Gastrocnemius medialis (tissue), 4 donors: ENCODE measurements around the gene RAB23.

Experiments
- POLR2A ChIP-seq, 2 donors: fragments of 450-650 bp; IDR thresholded peaks; one replicate each; pipeline ENCODE4 v1.6.1; 2017; ENCODE audit warnings: antibody characterized with exemption in 2 of 2, mild to moderate bottlenecking in 2 of 2, moderate library complexity in 2 of 2
- TF ChIP-seq, protein P1 (sequence below), 5 experiments: fragments of 450-650 bp in 3 of 5; fragments of 200-600 bp in 2 of 5; sonication (generic) in 2 of 5; IDR thresholded peaks in 4 of 5; conservative IDR thresholded peaks in 1 of 5; 1 replicate in 4 of 5; 2 replicates in 1 of 5; pipeline ENCODE4 v1.5.1; 2016 to 2019; ENCODE audit warnings: antibody characterized with exemption in 5 of 5, mild to moderate bottlenecking in 3 of 5, moderate library complexity in 3 of 5

DNA sequence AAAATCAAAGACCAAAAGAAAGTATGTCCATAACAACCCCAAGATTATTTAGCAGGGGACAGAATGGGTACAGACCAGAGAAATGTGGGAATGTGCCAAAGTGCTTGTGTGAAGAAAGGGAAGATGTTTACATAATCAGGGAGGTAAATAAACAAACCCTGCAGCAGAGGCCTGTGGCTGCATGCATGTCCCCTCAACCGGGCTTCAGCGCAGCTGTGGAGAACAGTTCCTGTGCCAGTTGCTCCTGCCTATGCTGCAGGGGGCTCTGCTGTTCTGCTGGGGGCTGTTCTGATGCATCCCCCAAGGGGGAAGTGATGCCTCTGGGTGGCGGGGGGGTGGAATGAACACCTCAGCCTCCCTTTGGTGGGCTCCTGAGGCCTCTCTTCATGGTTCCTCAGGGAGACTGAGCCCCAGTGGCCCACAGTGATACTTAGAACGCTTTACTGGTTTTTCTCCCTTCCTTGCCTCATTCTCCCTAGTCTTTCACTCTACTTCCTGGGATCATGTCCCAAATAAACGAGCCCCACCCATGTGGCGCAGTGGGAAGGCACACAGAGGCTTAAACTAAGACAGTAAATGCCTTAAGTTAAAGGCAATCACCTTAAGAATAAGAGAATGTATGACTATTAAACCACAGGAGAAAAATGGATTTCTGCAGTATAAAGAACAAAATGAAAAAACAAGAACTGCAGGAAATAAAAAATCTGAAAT, 23.0 kb downstream of the RAB23 start:
- TF ChIP-seq POLR2A (IDR thresholded peaks at IDR 0.05) = no peak
- TF ChIP-seq, protein P1, sequence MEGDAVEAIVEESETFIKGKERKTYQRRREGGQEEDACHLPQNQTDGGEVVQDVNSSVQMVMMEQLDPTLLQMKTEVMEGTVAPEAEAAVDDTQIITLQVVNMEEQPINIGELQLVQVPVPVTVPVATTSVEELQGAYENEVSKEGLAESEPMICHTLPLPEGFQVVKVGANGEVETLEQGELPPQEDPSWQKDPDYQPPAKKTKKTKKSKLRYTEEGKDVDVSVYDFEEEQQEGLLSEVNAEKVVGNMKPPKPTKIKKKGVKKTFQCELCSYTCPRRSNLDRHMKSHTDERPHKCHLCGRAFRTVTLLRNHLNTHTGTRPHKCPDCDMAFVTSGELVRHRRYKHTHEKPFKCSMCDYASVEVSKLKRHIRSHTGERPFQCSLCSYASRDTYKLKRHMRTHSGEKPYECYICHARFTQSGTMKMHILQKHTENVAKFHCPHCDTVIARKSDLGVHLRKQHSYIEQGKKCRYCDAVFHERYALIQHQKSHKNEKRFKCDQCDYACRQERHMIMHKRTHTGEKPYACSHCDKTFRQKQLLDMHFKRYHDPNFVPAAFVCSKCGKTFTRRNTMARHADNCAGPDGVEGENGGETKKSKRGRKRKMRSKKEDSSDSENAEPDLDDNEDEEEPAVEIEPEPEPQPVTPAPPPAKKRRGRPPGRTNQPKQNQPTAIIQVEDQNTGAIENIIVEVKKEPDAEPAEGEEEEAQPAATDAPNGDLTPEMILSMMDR (IDR thresholded peaks at IDR 0.05 in 4 of 5, conservative IDR thresholded peaks at IDR 0.05 in 1 of 5) = no peak
